DMS153 (cell line): ENCODE data around the gene CDKN1A.
A peak's percentile ranks its signal among the peaks of the same experiment; 100 is the strongest.
"Not testable (repeated sequence)": the region's sequence is repeated elsewhere in the genome, so short reads cannot be mapped to it uniquely, and the experiment has no call there.

ENCODE experiments used
- DNase-seq: peaks from one replicate; lab custom pipeline; 2025; lab: John Stamatoyannopoulos, UW

Gene CDKN1A

DNA sequence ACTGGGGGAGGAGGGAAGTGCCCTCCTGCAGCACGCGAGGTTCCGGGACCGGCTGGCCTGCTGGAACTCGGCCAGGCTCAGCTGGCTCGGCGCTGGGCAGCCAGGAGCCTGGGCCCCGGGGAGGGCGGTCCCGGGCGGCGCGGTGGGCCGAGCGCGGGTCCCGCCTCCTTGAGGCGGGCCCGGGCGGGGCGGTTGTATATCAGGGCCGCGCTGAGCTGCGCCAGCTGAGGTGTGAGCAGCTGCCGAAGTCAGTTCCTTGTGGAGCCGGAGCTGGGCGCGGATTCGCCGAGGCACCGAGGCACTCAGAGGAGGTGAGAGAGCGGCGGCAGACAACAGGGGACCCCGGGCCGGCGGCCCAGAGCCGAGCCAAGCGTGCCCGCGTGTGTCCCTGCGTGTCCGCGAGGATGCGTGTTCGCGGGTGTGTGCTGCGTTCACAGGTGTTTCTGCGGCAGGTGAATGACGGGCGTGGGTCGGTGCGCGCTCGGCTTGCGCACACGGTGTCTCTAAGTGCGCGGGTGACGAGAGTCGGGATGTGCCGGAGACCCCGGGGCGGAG is at the start of gene CDKN1A:
Gene CDKN1A, plus strand, starts transcription at position 227 of the 555 bp plus-strand sequence. CDS start 5,388 bp downstream, outside the sequence.
- DNase-seq, result peak; percentile 71

DNA sequence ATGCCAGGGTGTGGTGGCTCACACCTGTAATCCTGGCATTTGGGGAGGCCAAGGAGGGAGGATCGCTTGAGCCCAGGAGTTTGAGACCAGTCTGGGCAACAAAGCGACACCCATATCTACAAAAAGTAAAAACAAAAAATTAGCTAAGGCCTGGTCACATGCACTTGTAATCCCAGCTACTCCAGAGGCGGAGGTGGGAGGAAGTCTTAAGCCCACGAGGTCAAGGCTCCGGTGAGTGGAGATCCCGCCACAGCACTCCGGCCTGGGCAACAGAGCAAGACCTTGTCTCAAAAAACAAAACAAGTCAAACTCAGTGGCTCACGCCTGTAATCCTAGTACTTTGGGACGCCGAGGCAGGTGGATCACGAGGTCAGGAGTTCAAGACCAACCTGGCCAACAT is 48.7 kb upstream of the CDKN1A start:
- no peak for DNase-seq

DNA sequence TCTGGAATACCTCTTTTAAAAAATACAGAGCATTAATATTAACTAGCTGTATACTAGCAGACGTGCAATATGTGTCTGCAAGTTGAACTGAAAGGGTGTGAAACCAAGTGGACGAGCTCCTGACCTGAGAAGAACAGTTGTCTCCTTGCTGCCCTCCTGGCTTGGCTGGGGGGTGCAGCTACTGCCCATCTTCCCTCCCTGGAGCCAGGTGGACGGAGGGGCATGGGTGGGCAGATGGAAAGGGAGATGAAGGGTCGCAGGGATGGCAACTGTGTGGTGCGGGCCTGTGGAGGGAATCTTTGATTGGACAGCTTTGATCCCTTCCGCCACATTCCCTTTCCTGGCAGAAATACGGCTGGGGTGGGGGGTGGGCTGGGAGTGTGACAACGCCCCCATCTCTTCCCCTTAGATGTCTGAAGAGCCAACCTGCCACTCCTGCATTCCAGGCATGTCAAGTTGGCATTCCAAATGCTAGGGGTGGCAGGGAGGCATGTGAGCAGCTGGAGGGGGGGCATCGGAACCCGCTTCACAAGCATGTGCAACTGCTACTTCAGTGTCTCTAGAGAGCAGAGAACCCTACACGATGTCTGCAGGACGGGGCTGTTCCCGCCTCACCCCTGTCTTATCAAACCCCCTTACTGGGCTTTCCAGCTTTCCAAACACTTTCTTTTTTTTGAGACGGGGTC is 47.0 kb upstream of the CDKN1A start:
- DNase-seq, result no peak

DNA sequence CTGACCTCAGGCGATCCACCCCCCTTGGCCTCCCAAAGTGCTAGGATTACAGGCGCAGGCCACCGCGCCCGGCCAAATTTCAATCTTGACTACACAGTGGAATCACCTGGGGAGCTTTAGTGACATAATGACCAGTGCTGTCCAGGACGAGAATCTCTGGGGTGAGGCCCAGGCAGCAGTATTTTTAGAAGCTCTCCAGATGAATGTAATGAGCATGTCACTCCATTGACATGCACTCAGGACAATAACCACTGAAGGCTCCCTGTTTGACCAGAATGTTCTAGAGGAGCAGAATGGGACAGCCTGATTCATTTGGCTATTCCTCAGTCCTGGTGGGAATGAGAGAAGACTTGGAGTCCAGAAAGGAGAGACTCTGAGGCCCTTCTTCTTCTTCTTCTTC is 45.1 kb upstream of the CDKN1A start:
- DNase-seq, result no peak

DNA sequence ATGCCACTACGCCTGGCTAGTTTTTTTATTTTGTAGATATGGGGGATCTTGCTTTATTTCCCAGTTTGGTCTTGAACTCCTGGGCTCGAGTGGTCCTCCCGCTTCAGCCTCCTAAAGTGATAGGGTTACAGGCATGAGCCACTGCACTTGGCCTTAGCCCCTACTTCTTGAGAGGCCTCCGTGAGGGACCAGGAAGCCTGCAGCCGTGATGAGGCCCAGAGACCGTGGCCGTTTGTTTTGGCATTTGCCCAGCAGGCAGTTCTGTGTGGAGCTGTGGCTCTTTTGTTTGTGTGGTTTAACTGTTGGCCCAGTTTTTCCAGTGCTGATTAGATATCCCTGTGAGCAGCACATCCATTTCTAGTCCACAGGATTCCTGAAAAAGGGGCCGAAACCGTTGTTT is 44.6 kb upstream of the CDKN1A start:
- DNase-seq, result peak; percentile 67

DNA sequence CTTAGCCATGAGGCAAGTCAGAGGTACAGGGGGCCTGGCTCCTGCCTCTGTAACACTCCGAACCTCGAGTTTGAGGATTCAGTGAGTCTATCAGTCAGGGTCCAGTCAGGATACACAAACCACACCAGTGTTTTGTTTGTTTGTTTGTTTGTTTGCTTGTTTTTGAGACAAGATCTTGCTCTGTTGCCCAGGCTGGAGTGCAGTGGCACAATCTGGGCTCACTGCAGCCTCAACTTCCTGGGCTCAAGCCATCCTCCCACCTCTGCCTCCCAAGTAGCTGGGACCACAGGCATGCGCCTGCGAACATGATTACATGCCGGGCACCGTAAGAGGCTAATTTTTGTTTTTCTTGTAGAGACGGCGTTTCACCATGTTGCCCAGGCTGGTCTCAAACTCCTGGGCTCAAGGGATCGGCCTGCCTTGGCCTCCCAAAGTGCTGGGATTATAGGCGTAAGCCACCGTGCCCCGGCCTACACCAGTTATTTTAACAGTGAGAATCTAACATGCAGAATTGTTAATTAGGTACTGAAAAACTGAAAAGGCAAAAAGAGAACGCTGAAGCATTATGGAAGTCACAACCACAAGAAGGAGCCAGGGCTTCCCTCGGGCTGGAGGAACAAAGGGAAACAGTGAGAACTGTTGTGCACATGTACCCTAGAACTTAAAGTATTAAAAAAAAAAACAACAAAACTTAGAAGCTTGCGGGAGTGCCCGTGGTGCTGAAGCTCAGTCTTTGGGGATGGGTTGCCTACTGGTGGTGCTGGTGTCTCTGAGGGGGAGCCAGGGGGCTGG is 44.0 kb upstream of the CDKN1A start:
- no peak for DNase-seq

DNA sequence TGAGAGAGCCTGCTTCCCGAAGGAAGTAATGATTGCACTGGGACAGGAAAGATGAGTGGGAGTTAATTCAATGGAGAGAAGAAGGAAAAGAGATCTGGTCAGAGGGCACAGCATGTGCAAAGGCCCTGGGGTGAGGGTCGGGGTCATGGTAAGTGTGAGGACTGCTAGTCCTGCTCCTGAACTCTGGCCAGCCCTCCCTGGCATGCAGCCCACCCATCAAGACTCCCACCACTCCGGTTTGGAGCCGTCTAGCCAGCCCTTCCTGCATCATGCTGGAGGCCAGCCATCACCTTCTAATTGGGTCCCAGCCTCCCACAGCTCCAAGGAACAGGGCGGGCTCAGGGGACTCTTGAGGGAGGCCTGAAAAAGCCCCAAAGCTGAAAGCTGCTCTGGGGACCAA is 42.2 kb upstream of the CDKN1A start:
- no peak for DNase-seq

DNA sequence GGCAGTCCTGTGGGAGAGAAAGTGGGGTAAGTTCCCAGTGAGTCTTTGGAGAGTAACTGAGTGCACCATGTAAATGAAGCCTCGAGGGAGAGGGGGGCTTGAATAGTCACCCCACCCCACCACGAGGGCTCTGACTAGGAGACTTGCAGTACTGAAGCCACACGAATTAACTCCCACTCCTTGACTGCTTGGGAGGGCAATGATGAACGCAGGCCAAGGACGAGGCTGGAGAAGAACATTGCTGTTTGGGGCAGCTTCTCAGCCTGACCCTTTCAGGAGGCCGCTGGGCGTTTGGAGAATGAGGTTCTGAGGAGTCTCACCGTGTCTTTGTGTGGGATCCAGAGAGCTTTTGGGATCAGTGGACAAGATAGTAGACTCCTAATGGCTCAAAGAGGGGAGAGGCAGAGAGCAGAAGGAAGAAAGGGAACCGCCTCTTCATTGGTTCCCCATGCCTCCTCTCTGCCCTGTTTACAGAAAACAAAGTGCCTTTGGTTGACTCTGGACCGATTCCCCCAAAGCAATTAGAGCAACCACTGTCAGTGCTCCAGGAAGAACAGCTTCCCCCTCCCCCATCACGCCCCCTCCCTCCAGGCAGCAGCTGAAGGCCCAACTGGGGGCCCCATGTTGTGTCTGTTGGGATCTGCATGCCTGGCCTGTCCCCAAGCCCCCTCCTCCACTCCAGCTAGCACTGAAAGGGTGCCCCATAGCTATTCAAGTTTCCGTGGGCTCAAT is 41.7 kb upstream of the CDKN1A start:
- DNase-seq, result no peak

DNA sequence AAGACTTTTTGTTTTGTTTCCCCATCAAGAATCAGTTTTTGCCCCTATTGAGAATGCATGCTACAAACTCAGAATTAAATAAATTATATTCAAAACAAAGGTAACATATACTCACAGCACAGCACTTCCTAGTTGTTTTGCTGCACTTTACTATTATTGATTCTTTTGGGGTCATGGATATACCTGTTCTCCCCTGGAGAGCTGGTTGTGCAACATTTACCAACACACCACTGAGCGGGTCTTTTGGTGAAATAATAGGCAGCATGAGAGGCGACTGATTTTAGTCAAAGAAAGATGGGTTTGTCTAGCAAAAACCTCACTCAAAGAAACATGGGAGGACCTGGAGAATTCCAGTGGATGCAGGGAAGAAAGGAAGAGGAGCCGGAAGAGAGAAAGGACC is 39.9 kb upstream of the CDKN1A start:
- no peak for DNase-seq

DNA sequence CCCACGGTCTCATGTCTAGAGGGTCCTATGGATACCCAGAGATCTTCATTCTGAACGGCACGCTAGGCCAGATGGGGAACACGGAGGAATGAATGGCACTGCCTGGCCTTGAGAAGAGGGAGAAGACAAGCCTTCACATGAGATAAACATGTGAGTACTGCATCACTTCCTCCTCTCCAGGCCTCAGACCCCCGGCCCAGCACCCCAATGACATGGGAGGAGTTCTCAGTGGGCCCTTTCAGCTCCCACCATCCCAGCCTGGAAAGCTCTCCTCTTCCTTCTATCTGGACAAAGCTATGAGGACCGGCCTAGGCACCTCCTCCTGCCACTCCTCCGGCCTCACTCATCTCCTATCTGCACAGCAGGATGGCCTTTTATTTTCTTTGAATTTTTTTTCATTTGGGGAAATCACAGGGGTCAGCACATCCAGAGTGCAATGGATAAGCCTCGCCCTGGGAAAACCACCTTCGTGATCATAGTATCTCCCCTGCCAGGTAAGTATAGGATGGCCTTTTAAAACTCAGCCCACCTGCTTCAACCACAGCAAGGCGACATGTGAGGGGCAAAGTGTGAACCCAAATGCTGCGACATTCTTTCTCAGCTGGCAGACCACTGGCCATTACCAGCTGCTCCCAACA is 39.2 kb upstream of the CDKN1A start:
- no peak for DNase-seq

DNA sequence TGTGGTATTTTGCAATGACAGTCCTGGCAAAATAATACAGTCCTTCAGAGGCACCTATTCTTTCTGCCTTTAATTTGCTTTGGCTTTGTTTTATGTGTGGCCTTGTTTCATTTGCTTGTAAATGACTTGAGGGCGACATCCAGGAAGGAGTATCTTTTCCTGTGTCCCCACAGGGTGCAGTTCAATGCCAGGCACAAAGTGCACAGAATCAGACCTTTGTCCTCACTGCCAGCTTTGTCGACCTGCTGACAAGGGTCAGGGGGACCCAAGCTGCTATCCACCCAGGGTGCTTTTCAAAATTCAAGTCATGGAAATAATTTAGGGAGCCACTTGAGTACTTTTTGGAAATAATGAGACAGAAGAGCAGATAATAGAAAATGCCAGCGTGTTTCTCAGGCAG is 37.0 kb upstream of the CDKN1A start:
- no peak for DNase-seq

DNA sequence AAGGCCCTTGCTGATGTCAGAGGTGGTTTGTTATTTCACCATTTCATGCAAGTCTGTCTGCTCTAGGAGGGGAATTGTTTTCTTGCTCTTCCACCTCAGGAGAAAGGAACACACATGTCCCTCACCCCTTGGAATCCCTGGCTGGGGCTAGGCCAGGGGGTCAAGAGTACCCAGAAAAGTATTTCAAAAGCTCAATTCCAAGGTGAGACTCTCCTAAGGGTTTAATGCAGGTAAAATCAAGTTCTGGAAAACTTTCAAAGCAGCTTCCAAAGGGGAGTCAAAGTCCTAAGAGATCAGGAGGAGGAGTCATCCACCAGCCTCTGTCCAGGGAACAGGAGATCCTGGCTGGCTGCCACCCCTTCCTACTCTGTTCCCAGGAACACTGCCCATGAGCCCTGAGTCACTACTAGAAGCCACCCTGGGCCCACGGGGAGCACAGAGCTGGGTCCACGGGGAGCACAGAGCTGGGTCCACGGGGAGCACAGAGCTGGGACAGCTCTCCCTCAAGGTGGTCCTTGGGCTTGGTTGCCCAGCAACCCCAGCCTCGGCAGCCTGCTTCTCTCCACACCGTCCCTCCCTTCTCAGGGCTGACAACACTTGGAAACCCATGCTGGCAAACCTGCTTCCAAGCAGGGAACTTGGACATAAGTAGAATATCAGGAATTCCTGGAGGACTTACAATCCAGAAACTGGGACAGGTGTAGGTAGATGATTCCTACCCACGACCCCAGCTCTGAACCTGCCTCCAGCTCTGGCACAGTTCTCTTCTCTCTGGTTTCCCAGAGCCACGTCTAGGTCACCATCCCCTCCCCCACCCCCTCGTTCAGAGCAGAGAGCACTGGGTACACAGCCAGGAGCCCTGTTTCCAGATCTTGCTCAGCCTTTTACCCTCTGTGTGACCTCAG is 35.3 kb upstream of the CDKN1A start:
- DNase-seq, result no peak

DNA sequence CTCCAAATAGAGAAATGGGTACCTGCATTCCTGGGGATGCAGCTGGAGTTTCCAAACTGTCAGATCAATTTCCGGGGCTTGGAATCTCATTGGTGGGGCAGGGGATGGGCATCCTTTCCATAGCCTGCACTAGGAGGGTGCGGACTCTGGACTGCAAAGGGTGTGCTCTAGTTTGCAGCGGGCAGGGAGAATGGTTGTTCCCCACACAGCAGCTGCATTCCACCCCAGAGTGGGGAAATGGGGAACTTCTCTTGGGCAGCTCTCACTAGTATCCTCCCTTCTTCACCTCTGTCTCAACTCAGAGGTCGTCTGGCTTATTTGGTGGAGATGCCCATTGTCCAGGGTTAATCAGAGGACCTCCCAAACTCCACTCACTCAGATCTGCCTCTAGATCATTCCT is 34.5 kb upstream of the CDKN1A start:
- DNase-seq, result no peak

DNA sequence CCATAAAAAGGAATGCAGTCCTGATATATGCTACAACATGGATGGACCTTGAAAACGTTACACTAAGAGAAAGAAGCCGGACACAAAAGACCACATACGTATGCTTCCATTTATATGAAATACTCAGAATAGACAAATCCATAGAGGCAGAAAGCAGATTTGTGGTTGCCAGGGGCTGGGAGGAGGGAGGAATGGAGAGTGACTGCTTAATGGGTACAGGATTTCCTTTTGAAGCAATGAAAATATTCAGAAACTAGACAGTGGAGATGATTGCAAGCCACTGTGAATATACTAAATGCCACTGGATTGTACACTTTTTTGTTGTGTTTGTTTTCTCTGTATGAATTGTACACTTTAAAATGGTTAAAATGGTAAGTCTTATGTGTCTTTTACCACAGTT is 29.4 kb upstream of the CDKN1A start:
- no peak for DNase-seq

DNA sequence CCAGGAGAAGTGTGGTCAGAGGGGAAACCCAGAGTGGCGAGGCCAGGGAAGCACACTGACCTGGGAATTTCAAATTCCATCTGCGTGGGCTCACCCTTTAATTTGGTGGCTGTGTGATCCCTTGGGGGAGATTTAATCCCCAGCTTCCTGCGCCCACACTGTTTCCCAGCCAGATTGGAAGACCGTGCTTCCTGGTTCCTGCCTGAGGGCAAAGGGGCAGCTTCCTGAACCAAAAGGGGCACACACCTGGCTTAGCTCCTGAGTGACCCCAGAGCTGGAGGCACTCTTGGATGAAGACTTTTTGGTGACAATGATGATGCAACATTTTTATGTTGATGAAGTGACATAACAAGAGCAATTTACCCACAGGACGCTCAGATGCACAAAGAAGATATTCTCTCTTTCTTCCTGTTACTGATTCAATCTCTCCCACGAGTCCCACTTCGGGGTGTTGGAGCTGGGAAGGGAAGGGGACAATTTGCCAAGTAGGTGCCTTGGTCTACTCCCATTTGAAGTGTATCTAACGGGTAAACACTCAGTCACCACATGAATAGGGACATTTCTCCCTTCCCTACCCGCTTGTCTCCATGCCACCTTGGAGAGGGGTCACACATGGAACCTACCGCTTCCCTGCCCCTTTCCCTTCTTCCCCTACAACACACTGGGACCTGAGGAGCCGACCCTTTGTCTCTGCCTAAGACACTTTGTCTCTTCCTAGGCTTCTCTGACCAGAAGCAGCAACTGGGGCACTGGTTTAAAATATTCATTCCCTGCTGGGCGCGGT is 28.6 kb upstream of the CDKN1A start:
- DNase-seq, result no peak

DNA sequence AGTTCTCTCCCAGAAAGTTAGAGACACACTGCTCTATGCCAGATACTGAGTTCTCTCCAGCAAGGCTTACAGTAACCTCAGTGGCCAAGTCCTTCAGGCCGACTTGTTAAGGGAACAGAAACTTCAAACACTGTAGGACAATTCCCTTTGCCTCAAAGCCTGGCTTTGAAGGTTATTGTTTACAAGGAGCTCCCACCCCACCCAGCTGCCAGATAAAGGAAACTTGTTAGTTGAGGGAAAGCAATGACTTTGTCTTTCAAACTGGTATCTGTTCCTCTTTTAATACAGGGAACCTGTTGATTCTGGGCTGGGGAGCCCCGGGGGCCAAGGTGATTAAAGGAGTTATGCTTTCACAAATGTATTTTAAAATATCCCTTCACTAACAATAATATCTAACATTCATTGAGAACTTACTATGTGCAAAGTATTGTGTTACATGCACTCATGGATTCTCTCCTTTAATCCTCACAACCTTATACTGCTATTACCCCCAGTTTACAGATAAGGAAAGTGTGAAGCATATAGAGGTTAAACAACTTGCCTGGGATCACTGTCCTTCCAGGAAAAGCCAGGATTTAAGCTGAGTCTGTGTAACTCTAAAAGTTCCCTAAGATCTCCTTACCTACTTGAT is 27.6 kb upstream of the CDKN1A start:
- no peak for DNase-seq

DNA sequence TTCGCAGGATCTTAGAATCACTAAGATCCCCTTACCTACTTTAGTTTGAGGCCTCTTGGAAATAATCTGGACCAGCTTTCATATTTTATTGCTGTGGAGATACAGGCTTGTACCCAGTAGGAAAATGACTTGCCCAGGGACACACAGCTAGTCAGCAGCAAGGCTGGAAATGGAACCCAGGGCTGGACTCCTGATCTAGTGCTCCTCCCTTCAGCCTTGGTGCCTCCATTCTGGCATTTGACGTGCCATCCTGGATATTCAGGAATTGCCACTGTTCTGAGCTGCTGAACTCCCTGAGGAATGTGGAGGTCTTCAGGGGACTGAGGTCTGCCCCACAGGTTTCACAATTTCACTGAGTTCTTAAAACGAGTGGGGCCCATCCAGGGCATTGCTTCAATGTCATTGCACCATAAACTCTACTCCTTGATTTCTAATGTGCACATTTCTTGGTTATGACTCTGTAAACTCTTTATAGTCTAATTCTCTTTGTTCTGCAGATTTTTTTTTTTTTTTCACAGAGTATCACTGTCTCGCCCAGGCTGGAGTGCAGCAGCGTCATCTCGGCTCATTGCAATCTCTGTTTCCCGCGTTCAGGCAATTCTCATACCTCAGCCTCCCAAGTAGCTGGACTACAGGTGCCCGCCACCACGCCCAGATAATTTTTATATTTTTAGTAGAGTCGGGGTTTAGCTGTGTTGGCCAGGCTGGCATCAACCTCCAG is 26.7 kb upstream of the CDKN1A start:
- DNase-seq, result no peak

DNA sequence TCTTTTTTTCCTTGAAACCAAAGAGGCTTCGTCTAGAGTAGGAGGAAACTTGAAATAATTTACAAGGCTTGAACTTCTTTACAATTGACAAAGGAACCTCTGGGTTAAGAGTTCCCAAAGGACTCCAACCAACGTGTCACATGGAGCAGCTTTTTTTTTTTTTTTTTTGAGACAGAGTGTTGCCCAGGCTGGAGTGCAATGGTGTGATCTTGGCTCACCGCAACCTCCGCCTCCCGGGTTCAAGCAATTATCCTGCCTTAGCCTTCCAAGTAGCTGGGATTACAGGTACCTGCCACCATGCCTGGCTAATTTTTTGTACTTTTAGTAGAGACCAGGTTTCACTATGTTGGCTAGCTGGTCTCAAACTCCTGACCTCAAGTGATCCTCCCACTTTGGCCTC is 24.0 kb upstream of the CDKN1A start:
- DNase-seq, result not testable (repeated sequence)

DNA sequence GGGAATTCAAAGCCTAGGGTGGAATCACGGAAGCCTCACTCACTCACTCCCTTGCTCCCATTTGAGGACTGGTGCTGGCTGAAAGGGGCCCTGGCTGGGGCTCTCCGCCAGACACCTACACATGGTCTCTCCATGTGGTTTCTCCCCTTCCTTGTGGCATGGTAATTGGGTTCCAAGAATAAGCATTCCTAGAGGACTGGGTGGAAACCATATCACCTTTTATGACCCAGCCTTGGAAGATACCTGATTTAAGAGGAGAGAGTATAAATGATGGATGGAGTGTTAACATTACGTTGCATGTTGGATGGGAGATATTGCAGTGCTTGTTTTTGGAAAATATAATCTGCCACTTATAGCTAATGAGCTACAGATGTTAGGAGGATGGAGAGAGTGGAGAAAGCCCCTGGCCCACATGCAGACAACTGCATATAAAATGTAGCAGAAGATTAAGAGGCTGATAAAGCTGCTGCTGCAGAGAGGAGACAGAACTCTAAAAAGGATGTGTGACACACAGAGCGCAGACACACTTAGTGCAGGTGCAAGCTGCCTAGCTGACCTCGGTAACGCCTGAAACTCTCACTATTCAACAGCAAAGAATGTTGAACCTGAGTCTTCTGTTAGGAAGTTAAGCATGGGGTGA is 23.3 kb upstream of the CDKN1A start:
- DNase-seq, result no peak
